Heart right ventricle (tissue), 16 donors: Measurements from ENCODE around the gene CALM3. TPM values are rescaled to one million over a fixed set of nuclear protein-coding genes. Genes with fewer than 3 reads are reported as not detected.

Experiments used
- ATAC-seq, 8 donors: fragments of 200-7000 bp; cut with Tn5 transposase; one replicate each; pipeline ENCODE4 v1.9.1; 2020; ENCODE audit warnings: mild to moderate bottlenecking in 8 of 8, moderate library complexity in 8 of 8, moderate number of reproducible peaks in 1 of 8
- DNase-seq, 2 donors: peaks; one replicate each; pipeline ENCODE4 v3.0.0-alpha.2; 2020
- H3K27ac ChIP-seq, 10 donors: fragments of 200-600 bp; sonication (generic) in 2 of 10; one replicate each; pipeline versions ENCODE4 v1.5.0 to v1.8.0; 2020 to 2022; ENCODE audit warnings: mild to moderate bottlenecking in 3 of 10
- H3K27me3 ChIP-seq, 7 donors: fragments of 200-600 bp; one replicate each; pipeline ENCODE4 v1.8.0; 2021 to 2022; ENCODE audit warnings: mild to moderate bottlenecking in 2 of 7
- H3K36me3 ChIP-seq, 9 donors: fragments of 200-600 bp; sonication (generic) in 1 of 9; one replicate each; pipeline versions ENCODE4 v1.5.0 to v1.8.0; 2020 to 2022; ENCODE audit warnings: mild to moderate bottlenecking in 2 of 9
- H3K4me1 ChIP-seq, 9 donors: fragments of 200-600 bp; sonication (generic) in 1 of 9; one replicate each; pipeline versions ENCODE4 v1.5.0 to v1.8.0; 2020 to 2022; ENCODE audit warnings: mild to moderate bottlenecking in 4 of 9
- H3K4me3 ChIP-seq, 10 donors: fragments of 200-600 bp; sonication (generic) in 2 of 10; one replicate each; pipeline versions ENCODE4 v1.5.0 to v1.8.0; 2020 to 2022; ENCODE audit warnings: mild to moderate bottlenecking in 7 of 10, moderate library complexity in 2 of 10
- H3K9me3 ChIP-seq, 11 donors: fragments of 200-600 bp in 10 of 11; sonication (generic) in 2 of 11; one replicate each; pipeline versions ENCODE4 v1.5.0 to v1.8.0; 2013 to 2022; ENCODE audit warnings: mild to moderate bottlenecking in 2 of 11, control low read depth in 1 of 11, moderate library complexity in 1 of 11
- WGBS, 2 donors: extraction: QIAGEN DNeasy Blood & Tissue Kit; methylation state at CpG; one replicate each; pipeline ENCODE4 v1.1.7; 2013; ENCODE audit warnings: inconsistent platforms in 1 of 2; 5-methylcytosine and 5-hydroxymethylcytosine counted together
- intact Hi-C, 10 donors: fragments of 100-400 bp; cut with DNase I; formaldehyde crosslinking; loops; one replicate each; pipeline versions ENCODE4 v1.11.1 to v1.14.2; 2022
- polyA plus RNA-seq, 2 donors: library from polyadenylated mRNA; stranded (reverse); fragments of 200-250 nt; gene quantifications; one replicate each; pipeline ENCODE4 v1.2.3, GENCODE V29; 2013
- total RNA-seq, 10 donors: library from RNA; stranded (reverse); fragmentation: NEBNext Ultra II Directional in 3 of 10; extraction: Animal tissue kit (Norgen Biotek cat#: 25700) in 3 of 10; gene quantifications; one replicate each; pipeline versions ENCODE4 v1.2.1 to v1.2.4, GENCODE V29; 2021 to 2023
- TF ChIP-seq, protein P1 (sequence below), 9 donors: fragments of 200-600 bp; sonication (generic) in 2 of 9; IDR thresholded peaks; one replicate each; pipeline versions ENCODE4 v1.5.0 to v1.8.0; 2021 to 2022; ENCODE audit warnings: antibody characterized with exemption in 9 of 9, mild to moderate bottlenecking in 5 of 9, moderate library complexity in 1 of 9
- donor health status: Arrhythmogenic right ventricular cardiomyopathy.
- donor health status: ischemic (EF 13 %, LVEDD 7.1; RV severe dilation, severe dysfunction).
- donor health status: healthy with polysubstance abuse.
- donor health status: DM: no; HTN: yes; CAD: no.
- donor health status: DM: no; HTN: no; CAD: no.
- donor health status: ischemic (EF 25% LVEDD 6.9; RV normal size, moderate dysfunction).
- donor health status: ischemic (EF 25% LVEDD 5.7; RV mildly dilated, moderate dysfunction).
- donor health status: healthy.
- donor health status: DM: yes; HTN: yes; CAD: no.
- donor health status: Ischemic cardiomyopathy.
- donor health status: ischemic (EF 35%, LVEDD 5.7; RV mildly dilated, moderate dysfunction).
- donor health status: nonischemic (EF 11% LVEDD 7.7; RV severe dilation, severe dysfunction).
- donor health status: DM: yes; HTN: yes; CAD: no.
- donor health status: PGD.
- donor health status: ischemic (EF 29% LVEDD 5.4; RV normal size, mild dysfunction).
- donor health status: nonischemic (EF 23%, LVEDD 6.1; RV moderate dilation, normal function).

CALM3 gene
- total and polyA plus RNA-seq, 12 donors: 214 to 488 (median 298) TPM

DNA sequence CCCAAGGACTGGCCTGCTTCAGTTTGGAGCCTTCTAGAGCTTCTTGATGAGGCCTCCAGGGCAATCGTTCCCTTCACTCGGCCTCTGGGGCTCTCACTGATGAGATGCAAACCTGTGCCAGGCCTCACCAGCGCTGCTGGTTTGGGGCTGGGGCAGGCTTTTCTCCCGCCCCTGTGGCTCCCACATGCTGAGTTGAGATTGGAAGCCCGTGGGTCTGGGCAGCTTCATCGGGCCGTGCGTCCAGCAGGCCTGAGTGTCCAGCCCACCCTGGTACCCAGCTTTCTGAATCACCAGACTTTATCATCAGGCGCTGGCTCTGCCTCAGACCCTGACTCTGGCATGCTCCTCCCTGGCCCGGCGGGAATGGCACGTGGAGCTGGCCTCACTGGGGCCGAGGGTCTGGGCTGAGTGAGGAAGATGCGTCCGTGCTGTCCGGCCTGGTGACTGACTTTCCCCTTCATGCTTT is 4.3 kb downstream of the CALM3 start:
- H3K9me3 ChIP-seq: no peaks in the 10 kb centered on the region
- intact Hi-C loops: no loop called here
- no peaks in the 10 kb centered on the region for H3K27me3 ChIP-seq
- peak overlapping the region in 1 of 10 donors; percentile 5 for H3K4me3 ChIP-seq
- H3K27ac ChIP-seq: peak overlapping the region in 8 of 10 donors; percentile 8 to 42 (median 25)
- ATAC-seq (no peak), DNase-seq (no peak)
- H3K4me1 ChIP-seq: peaks cover 23 to 58% (median 41%) of the 10 kb centered on the region in 9 donors
- peaks cover 0 to 58% (median 46%) of the 10 kb centered on the region in 9 donors for H3K36me3 ChIP-seq
- TF ChIP-seq, protein P1, sequence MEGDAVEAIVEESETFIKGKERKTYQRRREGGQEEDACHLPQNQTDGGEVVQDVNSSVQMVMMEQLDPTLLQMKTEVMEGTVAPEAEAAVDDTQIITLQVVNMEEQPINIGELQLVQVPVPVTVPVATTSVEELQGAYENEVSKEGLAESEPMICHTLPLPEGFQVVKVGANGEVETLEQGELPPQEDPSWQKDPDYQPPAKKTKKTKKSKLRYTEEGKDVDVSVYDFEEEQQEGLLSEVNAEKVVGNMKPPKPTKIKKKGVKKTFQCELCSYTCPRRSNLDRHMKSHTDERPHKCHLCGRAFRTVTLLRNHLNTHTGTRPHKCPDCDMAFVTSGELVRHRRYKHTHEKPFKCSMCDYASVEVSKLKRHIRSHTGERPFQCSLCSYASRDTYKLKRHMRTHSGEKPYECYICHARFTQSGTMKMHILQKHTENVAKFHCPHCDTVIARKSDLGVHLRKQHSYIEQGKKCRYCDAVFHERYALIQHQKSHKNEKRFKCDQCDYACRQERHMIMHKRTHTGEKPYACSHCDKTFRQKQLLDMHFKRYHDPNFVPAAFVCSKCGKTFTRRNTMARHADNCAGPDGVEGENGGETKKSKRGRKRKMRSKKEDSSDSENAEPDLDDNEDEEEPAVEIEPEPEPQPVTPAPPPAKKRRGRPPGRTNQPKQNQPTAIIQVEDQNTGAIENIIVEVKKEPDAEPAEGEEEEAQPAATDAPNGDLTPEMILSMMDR (IDR thresholded peaks at IDR 0.05): no peak
- 61 to 64% methylated on average over 16 of the region's 16 CpGs for WGBS, 2 donors

DNA sequence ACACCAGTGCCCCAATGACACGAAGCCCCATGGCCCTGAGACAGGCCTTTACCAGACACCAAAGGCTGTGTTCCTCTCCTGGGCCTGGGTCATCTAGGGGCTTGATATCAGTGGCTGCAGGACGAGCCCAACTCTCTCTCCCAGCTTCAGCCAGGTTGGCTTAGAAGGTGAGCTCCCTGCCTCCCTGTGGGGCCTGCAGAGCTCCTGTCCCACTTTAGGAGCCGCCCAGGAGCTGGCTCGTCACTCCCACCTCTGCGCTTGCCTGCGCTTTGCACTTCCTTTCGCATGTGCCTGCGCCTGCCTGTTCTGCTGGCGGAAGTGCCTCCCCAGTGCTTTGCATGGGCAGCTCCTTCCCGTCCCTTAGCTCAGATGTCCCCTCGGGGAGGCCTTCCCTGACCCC is 4.9 kb downstream of the CALM3 start:
- ATAC-seq: no peak
- 83 to 87% methylated on average over 11 of the region's 11 CpGs for WGBS, 2 donors
- Histone ChIP-seq H3K4me3 (no peak overlapping the region), H3K27me3 (no peaks in the 10 kb centered on the region), H3K4me1 (peaks cover 23 to 58% (median 46%) of the 10 kb centered on the region in 9 donors), H3K9me3 (no peaks in the 10 kb centered on the region), H3K27ac (peak overlapping the region in 4 of 10 donors; percentile 14 to 35 (median 26)), H3K36me3 (peaks cover 0 to 59% (median 46%) of the 10 kb centered on the region in 9 donors)
- TF ChIP-seq, protein P1 (IDR thresholded peaks at IDR 0.05): no peak
- DNase-seq: no peak
- intact Hi-C loops: no loop called here

DNA sequence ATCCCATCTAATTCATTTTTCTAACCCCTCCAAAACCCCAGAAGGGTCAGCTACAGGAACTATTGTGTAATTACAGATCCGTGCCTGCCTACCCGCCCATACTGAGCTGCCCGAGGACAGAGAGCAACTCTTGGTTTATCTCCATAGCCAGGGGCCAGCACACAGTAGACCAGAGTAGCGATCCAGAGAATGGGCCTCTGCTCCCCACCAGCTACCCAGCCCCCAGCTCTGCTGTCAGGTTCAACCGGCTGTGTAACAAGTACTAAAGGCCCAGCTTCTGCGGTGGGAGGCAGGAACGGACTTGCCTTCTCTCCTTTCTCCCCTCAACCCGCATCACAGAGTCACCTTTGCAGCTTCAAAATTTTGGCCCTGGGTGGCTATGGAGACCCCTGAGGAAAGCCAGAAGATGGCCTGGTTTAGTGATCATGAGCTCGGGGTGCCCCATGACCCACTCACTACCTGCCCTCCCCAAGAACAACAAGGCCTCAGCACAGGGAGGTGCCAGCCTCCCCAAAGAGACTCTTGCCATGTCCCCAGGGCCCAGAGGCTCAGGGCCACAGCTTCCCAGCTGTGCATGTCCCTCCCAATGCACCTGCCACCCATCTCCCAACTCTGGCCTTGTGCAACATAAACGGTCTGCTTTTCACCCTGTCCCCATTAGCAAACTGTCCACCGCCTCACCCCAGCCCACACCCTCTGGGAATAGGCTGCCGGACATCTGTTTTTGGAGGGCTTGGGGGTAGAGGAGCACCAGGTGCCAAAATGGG is 5.7 kb downstream of the CALM3 start:
- WGBS, 2 donors: 80 to 83% methylated on average over 12 of the region's 12 CpGs
- H3K4me1 ChIP-seq: peaks cover 23 to 58% (median 52%) of the 10 kb centered on the region in 9 donors
- peaks cover 0 to 59% (median 46%) of the 10 kb centered on the region in 9 donors for H3K36me3 ChIP-seq
- no peaks in the 10 kb centered on the region for H3K9me3 ChIP-seq
- TF ChIP-seq, protein P1 (IDR thresholded peaks at IDR 0.05): no peak
- H3K27ac ChIP-seq: peak overlapping the region in 3 of 10 donors; percentile 7 to 31 (median 7)
- DNase-seq (no peak), ATAC-seq (no peak)
- intact Hi-C loops: no loop called here
- no peaks in the 10 kb centered on the region for H3K27me3 ChIP-seq
- no peak overlapping the region for H3K4me3 ChIP-seq

DNA sequence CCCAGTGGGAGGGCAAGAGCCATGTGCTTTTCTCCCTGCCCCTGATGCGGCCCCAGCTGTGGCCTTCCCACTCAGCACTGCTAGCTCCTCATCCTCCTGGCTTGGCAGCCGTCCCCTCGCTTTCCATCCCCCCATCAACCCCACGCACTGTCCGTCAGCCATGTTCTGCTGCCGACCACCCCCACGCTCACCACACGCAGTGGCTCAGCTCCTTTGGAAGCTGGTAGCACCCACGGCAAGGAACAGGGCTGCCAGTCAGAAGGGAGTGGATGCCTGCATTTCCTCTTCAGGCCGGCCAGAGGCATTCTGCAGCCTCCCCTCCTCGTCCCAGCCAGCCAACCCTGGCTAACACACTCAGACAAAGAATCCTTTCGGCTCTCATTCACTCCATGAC is 6.3 kb downstream of the CALM3 start:
- peaks cover 0 to 59% (median 46%) of the 10 kb centered on the region in 9 donors for H3K36me3 ChIP-seq
- intact Hi-C loops: no loop called here

More for the DNA sequence above, 6.3 kb downstream of the CALM3 start:
- H3K27me3 ChIP-seq: no peaks in the 10 kb centered on the region
- ATAC-seq: no peak
- no peak for DNase-seq
- H3K4me3 ChIP-seq: no peak overlapping the region
- peaks cover 23 to 57% (median 49%) of the 10 kb centered on the region in 9 donors for H3K4me1 ChIP-seq
- WGBS, 2 donors: 76 to 85% methylated on average over 12 of the region's 12 CpGs
- TF ChIP-seq, protein P1 (IDR thresholded peaks at IDR 0.05): no peak
- H3K9me3 ChIP-seq: no peaks in the 10 kb centered on the region
- peak overlapping the region in 2 of 10 donors; percentile 7 to 31 for H3K27ac ChIP-seq
